ENCODE measurements around the gene DNAJC5.
A peak's percentile ranks its signal among the peaks of the same experiment; 100 is the strongest.
"Not testable (repeated sequence)": the region's sequence is repeated elsewhere in the genome, so short reads cannot be mapped to it uniquely, and the experiment has no call there.

DNAJC5 gene

DNA sequence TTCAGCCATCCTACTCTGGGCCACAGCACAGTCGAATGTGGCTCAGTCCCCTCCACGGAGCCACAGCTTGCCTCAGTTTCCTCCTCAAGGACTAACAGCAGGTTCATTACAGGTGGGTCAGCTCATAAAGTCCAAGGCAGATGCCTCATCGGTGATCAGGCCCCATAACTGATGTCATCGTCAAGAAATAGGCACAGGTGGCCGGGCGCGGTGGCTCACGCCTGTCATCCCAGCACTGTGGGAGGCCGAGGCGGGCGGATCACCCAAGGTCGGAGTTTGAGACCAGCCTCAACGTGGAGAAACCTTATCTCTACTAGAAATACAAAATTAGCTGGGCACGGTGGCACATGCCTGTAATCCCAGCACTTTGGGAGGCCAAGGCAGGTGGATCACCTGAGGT lies 57.8 kb downstream of the DNAJC5 start:
- DNase-seq = no peak

DNA sequence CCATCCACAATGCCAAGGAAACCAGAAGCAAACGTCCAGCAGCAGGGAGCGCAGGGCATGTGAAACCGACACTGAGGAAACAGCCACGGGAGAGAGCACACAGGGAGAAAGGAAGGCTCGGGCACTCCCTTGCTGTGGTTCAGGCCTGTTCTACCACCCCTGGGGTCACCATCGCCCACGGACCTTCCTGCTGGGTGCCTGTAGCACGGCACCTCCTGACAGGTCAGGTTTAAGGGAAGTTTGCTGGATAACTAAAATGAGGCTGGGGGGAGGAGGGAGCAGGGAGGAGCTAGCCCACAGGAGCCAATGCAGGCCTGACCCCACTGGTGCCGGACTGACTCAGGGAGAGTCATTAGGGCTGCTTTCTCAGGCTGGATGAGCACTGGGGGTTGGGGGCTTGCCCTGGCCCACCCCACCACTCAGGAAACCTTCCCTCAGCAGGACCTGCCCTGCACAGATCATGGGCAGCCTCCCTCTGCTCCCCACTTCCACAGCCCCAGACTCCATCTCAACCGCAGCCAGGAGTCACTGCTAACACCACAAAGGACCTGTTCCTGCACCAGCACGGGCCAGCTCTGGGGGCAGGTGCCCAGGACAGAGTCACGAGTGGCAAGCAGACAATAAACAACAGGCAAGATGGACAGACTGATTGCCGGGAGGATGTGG lies 59.0 kb downstream of the DNAJC5 start:
- no peak for DNase-seq

DNA sequence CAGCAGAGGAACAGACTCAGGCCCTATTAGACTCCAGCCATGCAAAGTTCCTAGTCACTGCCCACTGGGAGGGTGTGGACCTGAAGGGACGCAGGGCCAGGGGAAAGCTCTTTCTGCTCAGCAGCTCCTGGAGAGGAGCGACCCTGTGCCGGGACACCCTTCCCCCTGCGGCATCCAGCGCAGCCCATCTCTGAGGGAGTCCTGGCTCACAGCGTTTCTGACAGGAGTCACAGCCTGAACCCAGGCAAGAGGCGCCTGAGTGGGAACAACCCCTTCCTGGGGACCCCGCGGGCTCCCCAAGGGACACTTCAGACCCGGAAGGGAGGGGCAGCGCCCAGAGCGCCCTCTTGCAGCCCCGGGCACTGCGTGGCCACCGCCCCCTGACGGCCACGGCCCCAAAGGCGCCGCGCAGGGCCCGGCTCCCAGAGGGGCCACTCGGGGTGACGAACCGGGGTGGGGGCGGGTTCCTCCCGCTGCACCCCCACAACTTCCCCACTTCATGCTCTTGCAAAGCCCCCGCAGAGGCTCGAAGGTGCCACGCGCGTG lies 60.4 kb downstream of the DNAJC5 start:
- peak in 34 of 56 donors; percentile 27 to 74 (median 53) for DNase-seq

- peak; percentile 42 to 97 (median 82) for DNase-seq
Measured at GRCh38 chr20:63955827-63956663, 61.1 kb downstream of the DNAJC5 start, which contains the start of gene UCKL1. TSS of gene UCKL1 (minus strand) at chr20:63956416. CDS start at chr20:63956372, 44 bp downstream.

DNA sequence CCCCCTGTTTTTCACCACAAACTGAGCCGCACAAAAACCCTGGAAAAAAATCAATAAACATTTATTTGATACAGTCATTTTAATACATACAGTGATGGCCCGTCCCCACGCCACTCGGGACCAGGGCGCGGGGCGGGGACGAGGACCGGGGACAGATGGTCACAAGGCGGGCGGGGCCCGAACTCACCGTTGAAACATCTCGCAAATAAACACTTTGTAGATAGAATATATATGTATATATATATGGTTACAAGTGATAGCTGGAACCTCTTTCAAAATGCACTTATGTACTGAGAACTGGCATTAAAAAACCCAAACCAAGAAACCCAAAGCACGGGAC lies 61.7 kb downstream of the DNAJC5 start:
- peak in 2 of 56 donors; percentile 34 to 52 for DNase-seq

DNA sequence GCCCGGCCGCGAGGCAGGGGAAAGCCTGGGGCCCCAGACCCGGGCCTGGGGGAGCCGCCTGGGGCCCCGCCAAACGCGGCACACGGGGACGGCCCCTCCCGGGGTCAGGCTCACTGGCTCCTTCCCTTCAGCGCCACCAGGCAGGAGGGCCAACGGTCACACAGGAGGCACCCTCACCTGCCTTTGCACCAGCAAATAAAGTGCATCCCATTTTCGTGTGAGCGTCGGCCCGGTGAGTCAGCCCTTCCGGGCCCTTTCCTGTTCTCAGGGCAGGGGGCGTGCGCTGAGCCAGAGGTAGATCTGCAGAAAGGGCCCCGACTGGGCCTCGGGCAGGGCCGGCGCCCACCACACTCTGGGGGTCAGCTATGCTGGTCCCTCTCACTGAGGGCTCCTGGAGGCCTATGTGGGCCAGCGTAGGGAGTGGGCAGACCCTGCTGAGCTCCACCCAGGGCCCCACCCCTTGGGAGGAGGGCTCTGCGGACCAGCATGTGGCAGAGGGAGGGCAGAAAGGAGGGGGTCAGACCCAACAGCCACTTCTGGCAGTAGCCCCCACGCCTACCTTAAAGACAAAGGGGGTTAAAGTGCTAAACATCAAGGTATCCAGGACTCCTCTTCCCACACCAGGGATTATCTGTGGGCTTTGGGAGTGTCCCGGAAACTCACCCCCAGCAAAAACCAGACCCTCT lies 62.2 kb downstream of the DNAJC5 start:
- DNase-seq = peak in 40 of 56 donors; percentile 7 to 72 (median 40)

GRCh38 chr20:63957690-63958441 lies 62.9 kb downstream of the DNAJC5 start:
- peak in 4 of 56 donors; percentile 16 to 36 (median 25) for DNase-seq

- no peak for DNase-seq
Measured at GRCh38 chr20:63958471-63958870, 63.5 kb downstream of the DNAJC5 start.

DNA sequence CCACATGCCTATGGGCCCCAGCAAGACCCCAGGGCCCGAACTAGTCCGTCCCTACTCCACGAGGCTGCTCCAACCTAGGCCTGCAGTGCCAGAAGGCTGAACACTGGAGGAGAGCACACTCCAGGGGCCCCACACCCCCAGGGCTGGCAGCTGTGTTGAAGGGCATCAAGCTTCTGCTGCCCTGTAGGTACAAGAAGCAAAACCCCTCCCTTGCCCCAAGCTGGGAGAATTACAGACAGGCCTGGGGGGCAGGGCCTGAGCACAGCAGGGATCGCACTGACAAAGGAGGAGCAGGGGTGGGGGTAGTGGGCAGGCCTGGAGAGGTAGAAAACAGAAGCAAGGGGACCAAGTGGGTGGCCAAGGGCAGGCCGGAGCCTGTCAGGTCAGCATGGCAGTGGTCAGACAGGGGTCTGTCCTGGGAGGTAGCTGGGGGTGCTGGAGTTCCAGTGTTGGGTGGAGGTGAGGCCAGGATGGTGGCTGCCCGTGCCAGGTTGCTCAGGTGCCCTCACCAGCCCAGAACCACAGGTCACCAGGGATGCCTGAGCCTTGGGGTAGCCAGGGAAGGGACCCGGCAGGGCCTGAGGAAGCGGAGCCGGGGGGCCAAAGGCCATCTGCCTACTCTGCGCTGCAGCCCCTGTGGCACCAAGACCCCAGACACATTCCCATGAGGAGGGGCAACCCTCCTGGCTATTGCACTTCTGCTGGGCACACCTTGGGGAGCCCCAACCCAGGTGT lies 64.2 kb downstream of the DNAJC5 start:
- DNase-seq = no peak

- no peak for DNase-seq
Measured at GRCh38 chr20:63959699-63960075, 64.8 kb downstream of the DNAJC5 start.

- not testable (repeated sequence) for DNase-seq
Measured at GRCh38 chr20:63960654-63961621, 66.0 kb downstream of the DNAJC5 start.

DNA sequence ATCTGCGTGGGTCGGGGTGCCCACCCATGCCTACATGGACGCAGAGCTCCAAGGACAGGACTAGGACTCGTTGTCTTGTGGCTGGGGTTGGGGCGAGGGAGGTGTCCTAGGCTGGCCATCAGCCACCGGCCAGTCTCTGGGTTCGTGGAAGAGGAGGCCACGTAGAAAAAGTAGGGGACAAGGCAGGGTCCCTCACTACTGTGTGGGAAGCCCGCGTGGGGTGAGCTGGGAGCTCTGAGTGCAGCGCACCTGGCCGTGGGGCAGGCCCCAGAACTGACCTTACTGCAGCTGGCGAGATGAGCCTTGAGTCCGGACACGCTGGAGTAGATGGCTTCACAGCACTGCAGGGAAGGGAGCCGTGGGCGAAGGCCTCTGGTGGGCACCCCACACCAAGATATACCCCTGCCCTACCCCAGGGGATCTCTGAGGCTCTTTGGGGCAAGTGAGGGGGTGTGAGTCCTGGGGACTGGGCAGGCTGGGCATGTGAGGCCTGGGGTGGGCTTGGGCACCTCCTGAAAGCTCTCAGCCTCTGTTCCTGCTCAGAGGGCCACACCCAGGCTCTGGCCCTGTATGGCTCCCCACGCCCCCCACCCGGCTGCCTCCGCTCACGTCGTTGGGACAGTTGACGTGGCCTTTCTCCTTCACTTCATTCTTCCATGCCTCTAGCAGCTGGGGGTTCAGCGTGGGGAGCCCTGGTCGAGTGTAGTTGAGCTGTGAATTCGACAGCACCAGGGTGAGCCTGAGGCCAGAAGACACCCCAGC lies 66.9 kb downstream of the DNAJC5 start:
- DNase-seq = no peak

- DNase-seq = no peak
Measured at GRCh38 chr20:63962426-63963347, 67.8 kb downstream of the DNAJC5 start.

GRCh38 chr20:63963348-63963741 lies 68.4 kb downstream of the DNAJC5 start:
- no peak for DNase-seq

GRCh38 chr20:63963784-63964301 lies 68.9 kb downstream of the DNAJC5 start:
- no peak for DNase-seq

DNA sequence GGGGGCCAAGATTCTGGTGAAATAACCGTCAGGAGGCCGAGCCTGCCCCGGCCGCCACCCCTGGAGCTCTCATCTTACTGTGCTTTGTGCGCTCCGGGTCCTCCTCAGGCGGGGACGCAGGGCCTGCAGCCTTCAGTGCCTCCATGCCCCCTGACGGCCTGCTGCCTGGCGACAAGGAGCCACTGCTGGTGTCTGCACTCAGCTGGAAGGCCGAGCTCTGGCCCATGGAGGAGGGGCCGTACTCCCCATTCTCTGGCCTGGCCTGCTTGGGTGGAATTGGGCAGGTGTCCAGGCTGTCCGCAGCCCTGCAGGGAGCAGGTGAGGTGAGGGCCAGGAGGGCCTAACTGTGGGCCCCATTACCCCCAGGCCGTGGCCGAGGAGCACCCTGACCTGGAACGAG lies 69.5 kb downstream of the DNAJC5 start:
- DNase-seq = no peak
